NB4 (cell line): Measurements from ENCODE around the gene ACTN3.

Source experiments
- POLR2A ChIP-seq: IDR thresholded peaks from 2 replicates; pipeline ENCODE4 v1.6.1; 2011; ENCODE audit warnings: mild to moderate bottlenecking; ENCODE audit not compliant: insufficient read length; ENCODE audit errors: extremely low read depth
- TF ChIP-seq, protein P1 (sequence below): IDR thresholded peaks from one replicate; pipeline ENCODE4 v1.5.1; 2012; ENCODE audit warnings: low read depth, low read length

DNA sequence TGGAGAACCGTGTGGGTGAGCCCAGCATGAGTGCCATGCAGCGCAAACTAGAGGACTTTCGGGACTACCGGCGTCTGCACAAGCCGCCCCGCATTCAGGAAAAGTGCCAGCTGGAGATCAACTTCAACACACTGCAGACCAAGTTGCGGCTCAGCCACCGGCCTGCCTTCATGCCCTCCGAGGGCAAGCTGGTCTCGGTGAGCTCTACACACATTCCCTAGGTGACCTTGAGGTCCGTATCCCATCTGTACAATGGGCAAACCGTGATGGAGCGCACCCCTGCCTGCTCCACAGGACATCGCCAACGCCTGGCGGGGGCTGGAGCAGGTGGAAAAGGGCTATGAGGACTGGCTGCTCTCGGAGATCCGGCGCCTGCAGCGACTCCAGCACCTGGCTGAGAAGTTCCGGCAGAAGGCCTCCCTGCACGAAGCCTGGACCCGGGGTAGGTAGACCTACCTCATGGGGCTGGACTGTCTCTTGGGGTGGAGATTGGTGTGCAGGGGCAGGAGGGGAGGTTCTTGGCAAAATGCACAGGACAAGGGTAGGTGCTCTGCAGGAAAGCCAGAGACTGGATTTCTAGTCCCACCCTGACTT lies 11.1 kb downstream of the ACTN3 start:
- TF ChIP-seq, protein P1, sequence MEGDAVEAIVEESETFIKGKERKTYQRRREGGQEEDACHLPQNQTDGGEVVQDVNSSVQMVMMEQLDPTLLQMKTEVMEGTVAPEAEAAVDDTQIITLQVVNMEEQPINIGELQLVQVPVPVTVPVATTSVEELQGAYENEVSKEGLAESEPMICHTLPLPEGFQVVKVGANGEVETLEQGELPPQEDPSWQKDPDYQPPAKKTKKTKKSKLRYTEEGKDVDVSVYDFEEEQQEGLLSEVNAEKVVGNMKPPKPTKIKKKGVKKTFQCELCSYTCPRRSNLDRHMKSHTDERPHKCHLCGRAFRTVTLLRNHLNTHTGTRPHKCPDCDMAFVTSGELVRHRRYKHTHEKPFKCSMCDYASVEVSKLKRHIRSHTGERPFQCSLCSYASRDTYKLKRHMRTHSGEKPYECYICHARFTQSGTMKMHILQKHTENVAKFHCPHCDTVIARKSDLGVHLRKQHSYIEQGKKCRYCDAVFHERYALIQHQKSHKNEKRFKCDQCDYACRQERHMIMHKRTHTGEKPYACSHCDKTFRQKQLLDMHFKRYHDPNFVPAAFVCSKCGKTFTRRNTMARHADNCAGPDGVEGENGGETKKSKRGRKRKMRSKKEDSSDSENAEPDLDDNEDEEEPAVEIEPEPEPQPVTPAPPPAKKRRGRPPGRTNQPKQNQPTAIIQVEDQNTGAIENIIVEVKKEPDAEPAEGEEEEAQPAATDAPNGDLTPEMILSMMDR = no peak
- TF ChIP-seq POLR2A = no peak
